GM23338 (cell line): ENCODE measurements around the gene PPP5C. TPM values are rescaled to one million over a fixed set of nuclear protein-coding genes. Genes with fewer than 3 reads are reported as not detected.
A peak's percentile ranks its signal among the peaks of the same experiment; 100 is the strongest.

Source experiments
- ATAC-seq: fragments of 200-7000 bp; cut with Tn5 transposase; 3 replicates; pipeline ENCODE4 v1.9.1; 2020
- DNase-seq: peaks from one replicate; pipeline ENCODE4 v3.0.0-alpha.2; 2015; ENCODE audit warnings: low spot score
- H2AFZ ChIP-seq: fragments of 200-600 bp; sonication (generic); 2 replicates; pipeline ENCODE4 v1.8.0; 2016; ENCODE audit warnings: antibody characterized with exemption, mild to moderate bottlenecking, moderate library complexity
- H3F3A ChIP-seq: fragments of 200-600 bp; sonication (generic); replicated peaks from 2 replicates; pipeline ENCODE4 v1.8.0; 2017; ENCODE audit warnings: antibody characterized with exemption, mixed run types, low read depth
- H3K27ac ChIP-seq: fragments of 200-600 bp; sonication (generic); 2 replicates; pipeline ENCODE4 v1.6.1; 2016; ENCODE audit warnings: low read depth
- H3K27me3 ChIP-seq: fragments of 200-600 bp; sonication (generic); 2 replicates; pipeline ENCODE4 v1.8.0; 2016; ENCODE audit warnings: mild to moderate bottlenecking, mixed run types, moderate library complexity; ENCODE audit not compliant: insufficient read depth
- H3K36me3 ChIP-seq: fragments of 200-600 bp; sonication (generic); 2 replicates; pipeline ENCODE4 v1.8.0; 2016; ENCODE audit warnings: mild to moderate bottlenecking; ENCODE audit not compliant: insufficient read depth
- H3K4me1 ChIP-seq: fragments of 200-600 bp; sonication (generic); 2 replicates; pipeline ENCODE4 v1.8.0; 2016; ENCODE audit warnings: mild to moderate bottlenecking, moderate library complexity; ENCODE audit not compliant: insufficient read depth
- H3K4me2 ChIP-seq: fragments of 200-600 bp; sonication (generic); 2 replicates; pipeline ENCODE4 v1.7.1; 2017; ENCODE audit warnings: mixed run types
- H3K4me3 ChIP-seq: fragments of 200-600 bp; sonication (generic); 2 replicates; pipeline ENCODE4 v1.6.1; 2016; ENCODE audit warnings: mixed run types
- H3K79me2 ChIP-seq: fragments of 200-600 bp; sonication (generic); replicated peaks from 2 replicates; pipeline ENCODE4 v1.8.0; 2017; ENCODE audit warnings: mild to moderate bottlenecking; ENCODE audit not compliant: insufficient read depth
- H3K9me2 ChIP-seq: fragments of 200-600 bp; sonication (generic); 2 replicates; pipeline ENCODE4 v1.8.0; 2017; ENCODE audit not compliant: insufficient read depth
- H4K20me1 ChIP-seq: fragments of 200-600 bp; sonication (generic); replicated peaks from 2 replicates; pipeline ENCODE4 v1.8.0; 2017; ENCODE audit warnings: mild to moderate bottlenecking; ENCODE audit not compliant: insufficient read depth
- H3K27ac Mint-ChIP-seq: 2 replicates; pipeline ENCODE4 v1.8.0; 2020; ENCODE audit warnings: inconsistent platforms, mild to moderate bottlenecking, moderate library complexity, mixed read lengths
- H3K27me3 Mint-ChIP-seq: 3 replicates; pipeline ENCODE4 v1.8.0; 2022; ENCODE audit warnings: low read depth, mild to moderate bottlenecking, moderate library complexity, mixed read lengths, inconsistent platforms; ENCODE audit not compliant: insufficient read depth, poor library complexity
- H3K36me3 Mint-ChIP-seq: 3 replicates; pipeline ENCODE4 v1.8.0; 2021; ENCODE audit warnings: low read depth, mild to moderate bottlenecking, inconsistent platforms, moderate library complexity, mixed read lengths
- H3K4me1 Mint-ChIP-seq: 3 replicates; pipeline ENCODE4 v1.8.0; 2020; ENCODE audit warnings: mild to moderate bottlenecking, inconsistent platforms, mixed read lengths
- H3K4me3 Mint-ChIP-seq: 3 replicates; pipeline ENCODE4 v1.8.0; 2021; ENCODE audit warnings: moderate library complexity, mild to moderate bottlenecking, inconsistent platforms, mixed read lengths
- H3K9me3 Mint-ChIP-seq: 3 replicates; pipeline ENCODE4 v1.8.0; 2020; ENCODE audit warnings: moderate library complexity, mild to moderate bottlenecking, inconsistent platforms, mixed read lengths
- EZH2 ChIP-seq: fragments of 200-600 bp; sonication (generic); IDR thresholded peaks from one replicate; pipeline ENCODE4 v1.8.0; 2017; ENCODE audit warnings: antibody characterized with exemption, mild to moderate bottlenecking, low read depth; ENCODE audit not compliant: unreplicated experiment
- EZH2phosphoT487 ChIP-seq: fragments of 200-600 bp; sonication (generic); IDR thresholded peaks from one replicate; pipeline ENCODE4 v1.8.1; 2018; ENCODE audit warnings: antibody characterized with exemption; ENCODE audit not compliant: unreplicated experiment
- JUNB ChIP-seq: IDR thresholded peaks from one replicate; pipeline ENCODE4 v1.6.1; 2016; ENCODE audit warnings: antibody characterized with exemption; ENCODE audit not compliant: unreplicated experiment
- ZNF114 ChIP-seq: fragments of 250-450 bp; sonication (Bioruptor Pico); IDR thresholded peaks from 2 replicates; pipeline ENCODE4 v1.5.0; 2020; ENCODE audit warnings: mild to moderate bottlenecking, moderate library complexity
- ZNF331 ChIP-seq: fragments of 250-450 bp; sonication (Bioruptor Pico); IDR thresholded peaks from 2 replicates; pipeline ENCODE4 v1.5.0; 2020; ENCODE audit warnings: low read depth, mild to moderate bottlenecking, moderate library complexity
- ZNF462 ChIP-seq: fragments of 250-450 bp; sonication (Bioruptor Pico); IDR thresholded peaks from 2 replicates; pipeline ENCODE4 v1.5.0; 2020; ENCODE audit warnings: mild to moderate bottlenecking, moderate library complexity
- polyA plus RNA-seq: library from polyadenylated mRNA; unstranded; fragments of >200 nt; fragmentation: Nextera tagmentation; extraction: Ambion mirVana; gene quantifications from 2 replicates; pipeline ENCODE4 v1.2.1, GENCODE V29; 2016
- total RNA-seq: library from RNA; depleted of rRNA; stranded (reverse); fragments of >200 nt; shearing (Covaris generic); gene quantifications from 2 replicates; pipeline ENCODE4 v1.2.3, GENCODE V29; 2014

The PPP5C gene
- total and polyA plus RNA-seq, 2 experiments from 2014 or later: 51.6 to 123 TPM

GRCh38 chr19:46298479-46299003 is 48.3 kb upstream of the PPP5C start (continued):
- no peak for TF ChIP-seq ZNF462 (CRISPR knock-in tag)
- no peak for TF ChIP-seq ZNF114 (CRISPR knock-in tag)
- no peak for TF ChIP-seq ZNF331
- TF ChIP-seq EZH2: no peak
- no peak for TF ChIP-seq JUNB

- Mint-ChIP-seq H3K4me1 (peaks cover 36% of the 10 kb centered on the region), H3K9me3 (no peaks in the 10 kb centered on the region), H3K27ac (no peak overlapping the region), H3K27me3 (peaks cover 12% of the 10 kb centered on the region), H3K4me3 (0 out of 3 replicates have a peak overlapping the region, but pooled peaks have one; percentile 38), H3K36me3 (peaks cover 9% of the 10 kb centered on the region)
- Histone ChIP-seq H3K27ac (no peak overlapping the region), H3K9me2 (no peaks in the 10 kb centered on the region), H3F3A (peaks cover 25% of the 10 kb centered on the region), H3K36me3 (no peaks in the 10 kb centered on the region), H3K4me1 (peaks cover 51% of the 10 kb centered on the region), H3K27me3 (no peaks in the 10 kb centered on the region), H4K20me1 (0 out of 2 replicates have a peak, but pooled peaks cover 3% of the 10 kb centered on the region), H3K4me2 (peak overlapping the region; percentile 100), H2AFZ (no peak overlapping the region), H3K79me2 (peaks cover 6% of the 10 kb centered on the region; the same call in 1 of the 2 replicates), H3K4me3 (peak overlapping the region; percentile 91)
- DNase-seq: no peak
- TF ChIP-seq EZH2phosphoT487 (no peak), ZNF462 (CRISPR knock-in tag) (no peak)
- no peak for ATAC-seq
These were observed 47.8 kb upstream of the PPP5C start for GRCh38 chr19:46299004-46299509.
